HG02981 (cell line): ENCODE results near the gene ERFE.

Experiments
- ATAC-seq: cut with Tn5 transposase; IDR thresholded peaks from one replicate; pipeline ENCODE4 v1.9.1; 2021; ENCODE audit warnings: mild to moderate bottlenecking, moderate library complexity; ENCODE audit not compliant: unreplicated experiment

Gene ERFE

GRCh38 chr2:238155051-238155760 lies 3.6 kb upstream of the ERFE start:
- no peak for ATAC-seq

- no peak for ATAC-seq
Observed at GRCh38 chr2:238155761-238156694, 2.7 kb upstream of the ERFE start.

GRCh38 chr2:238157506-238158017 lies 1.2 kb upstream of the ERFE start:
- no peak for ATAC-seq

- no peak for ATAC-seq
Observed at GRCh38 chr2:238158018-238158508, 707 bp upstream of the ERFE start.

GRCh38 chr2:238159071-238159539 lies 335 bp downstream of the ERFE start:
- no peak for ATAC-seq

- ATAC-seq, result no peak
Observed at GRCh38 chr2:238159661-238160205, 963 bp downstream of the ERFE start.

- no peak for ATAC-seq
Observed at GRCh38 chr2:238160206-238161129, 1.7 kb downstream of the ERFE start.

- ATAC-seq, result no peak
Observed at GRCh38 chr2:238161291-238162051, 2.7 kb downstream of the ERFE start.

- no peak for ATAC-seq
Observed at GRCh38 chr2:238162251-238162845, 3.6 kb downstream of the ERFE start.

- no peak for ATAC-seq
Observed at GRCh38 chr2:238162846-238163441, 4.2 kb downstream of the ERFE start.

- no peak for ATAC-seq
Observed at GRCh38 chr2:238163481-238164198, 4.9 kb downstream of the ERFE start.

GRCh38 chr2:238164906-238165287 lies 6.1 kb downstream of the ERFE start:
- ATAC-seq, result no peak

- ATAC-seq, result no peak
Observed at GRCh38 chr2:238165288-238165921, 6.6 kb downstream of the ERFE start.

GRCh38 chr2:238166391-238167343 lies 7.9 kb downstream of the ERFE start:
- no peak for ATAC-seq

- ATAC-seq, result no peak
Observed at GRCh38 chr2:238167344-238167715, 8.6 kb downstream of the ERFE start.

GRCh38 chr2:238167761-238168160 lies 9.0 kb downstream of the ERFE start:
- ATAC-seq, result no peak
